PC-3 (cell line): ENCODE measurements around the gene KCNG4.

Experiments used
- EZH2 ChIP-seq: fragments of 300-600 bp; sonication (generic); IDR thresholded peaks from one replicate; pipeline ENCODE4 v1.6.1; 2017; ENCODE audit warnings: antibody characterized with exemption, mild to moderate bottlenecking, low read length; ENCODE audit not compliant: unreplicated experiment
- TF ChIP-seq, protein P1 (sequence below): fragments of 300-600 bp; sonication (generic); conservative IDR thresholded peaks from 2 replicates; pipeline ENCODE4 v1.5.1; 2017; ENCODE audit warnings: antibody characterized with exemption, low read depth, mild to moderate bottlenecking, low read length

DNA sequence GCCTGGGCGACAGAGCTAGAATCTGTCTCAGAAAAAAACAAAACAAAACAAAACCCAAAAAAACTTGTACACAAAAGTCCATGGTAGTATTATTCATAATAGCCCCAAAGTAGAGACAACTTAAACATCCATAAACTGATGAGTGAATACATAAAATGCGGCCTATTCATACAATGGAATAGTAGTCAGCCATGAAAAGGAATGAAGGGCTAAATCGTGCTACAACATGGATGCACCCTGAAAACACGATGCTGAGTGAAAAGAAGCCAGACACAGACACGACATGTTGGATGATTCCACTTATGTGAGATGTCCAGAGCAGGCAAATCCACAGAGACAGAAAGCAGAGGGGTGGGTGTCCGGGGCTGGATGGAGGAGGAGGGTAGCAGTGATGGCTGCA is 12.3 kb downstream of the KCNG4 start:
- TF ChIP-seq, protein P1, sequence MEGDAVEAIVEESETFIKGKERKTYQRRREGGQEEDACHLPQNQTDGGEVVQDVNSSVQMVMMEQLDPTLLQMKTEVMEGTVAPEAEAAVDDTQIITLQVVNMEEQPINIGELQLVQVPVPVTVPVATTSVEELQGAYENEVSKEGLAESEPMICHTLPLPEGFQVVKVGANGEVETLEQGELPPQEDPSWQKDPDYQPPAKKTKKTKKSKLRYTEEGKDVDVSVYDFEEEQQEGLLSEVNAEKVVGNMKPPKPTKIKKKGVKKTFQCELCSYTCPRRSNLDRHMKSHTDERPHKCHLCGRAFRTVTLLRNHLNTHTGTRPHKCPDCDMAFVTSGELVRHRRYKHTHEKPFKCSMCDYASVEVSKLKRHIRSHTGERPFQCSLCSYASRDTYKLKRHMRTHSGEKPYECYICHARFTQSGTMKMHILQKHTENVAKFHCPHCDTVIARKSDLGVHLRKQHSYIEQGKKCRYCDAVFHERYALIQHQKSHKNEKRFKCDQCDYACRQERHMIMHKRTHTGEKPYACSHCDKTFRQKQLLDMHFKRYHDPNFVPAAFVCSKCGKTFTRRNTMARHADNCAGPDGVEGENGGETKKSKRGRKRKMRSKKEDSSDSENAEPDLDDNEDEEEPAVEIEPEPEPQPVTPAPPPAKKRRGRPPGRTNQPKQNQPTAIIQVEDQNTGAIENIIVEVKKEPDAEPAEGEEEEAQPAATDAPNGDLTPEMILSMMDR, result no peak
- TF ChIP-seq EZH2, result no peak
